Measurements from ENCODE around the gene ATF4. TPM values are rescaled to one million over a fixed set of nuclear protein-coding genes. Genes with fewer than 3 reads are reported as not detected.

The ATF4 gene
- total RNA-seq, 2 experiments from 2014 or later: 720 to 732 TPM

- CTCF ChIA-PET (ENCODE audit: unreplicated experiment): no interaction called here
- H2AFZ ChIP-seq (ENCODE audit: low read length): no peak overlapping the region
- TF ChIP-seq EZH2phosphoT487 (IDR thresholded peaks at IDR 0.05; ENCODE audit: borderline replicate concordance, low read depth, low read length) (no peak), CTCF (conservative IDR thresholded peaks at IDR 0.05; ENCODE audit: low read length) (no peak)
- peak overlapping the region; percentile 95 for H3K27ac ChIP-seq (ENCODE audit: low read depth, low read length, poor library complexity, severe bottlenecking)
- H3K4me1 ChIP-seq (ENCODE audit: insufficient read depth, low read length, poor library complexity, severe bottlenecking): peaks cover 74% of the 10 kb centered on the region
- peak overlapping the region; percentile 81 for H3K4me2 ChIP-seq (ENCODE audit: low read length)
- no TSS peak for BruUV-seq (replicated peaks)
- no peaks in the 10 kb centered on the region for H3K9me3 ChIP-seq (ENCODE audit: low read length)
- DNase-seq (ENCODE audit: low spot score): peak; percentile 28
- peaks cover 25% of the 10 kb centered on the region for H4K20me1 ChIP-seq (ENCODE audit: insufficient read depth, low read length)
- peaks cover 42% of the 10 kb centered on the region for H3K79me2 ChIP-seq (ENCODE audit: insufficient read depth, low read depth, low read length)
- H3K9me2 ChIP-seq (ENCODE audit: insufficient read depth, low read length): no peaks in the 10 kb centered on the region
- peak overlapping the region; percentile 45 for H3K4me3 ChIP-seq (ENCODE audit: low read depth, low read length, poor library complexity, severe bottlenecking)
- intact Hi-C loops (cut with micrococcal nuclease; ENCODE audit: unreplicated experiment): loop anchor here (5.0 kb wide), 3 partner anchors 128 to 373 kb away; partner anchors contain the start of genes CBX7 and TAB1
- POLR2A ChIA-PET: interaction anchor here (0.6 to 1.5 kb wide), 5 partner anchors 10 to 1184 kb away, joined by 3 to 6 read pairs (median 3); no protein-coding TSS in a partner anchor
- peaks cover 81% of the 10 kb centered on the region for H3K36me3 ChIP-seq (ENCODE audit: insufficient read depth, low read length)
Measured at GRCh38 chr22:39524753-39525657, 4.6 kb downstream of the ATF4 start.

GRCh38 chr22:39525658-39525975, 5.3 kb downstream of the ATF4 start:
- Histone ChIP-seq H3K27ac (ENCODE audit: low read depth, low read length, poor library complexity, severe bottlenecking) (peak overlapping the region; percentile 95), H4K20me1 (ENCODE audit: insufficient read depth, low read length) (peaks cover 25% of the 10 kb centered on the region), H3K4me2 (ENCODE audit: low read length) (peak overlapping the region; percentile 81), H3K9me3 (ENCODE audit: low read length) (no peaks in the 10 kb centered on the region), H3K9me2 (ENCODE audit: insufficient read depth, low read length) (no peaks in the 10 kb centered on the region), H3K4me3 (ENCODE audit: low read depth, low read length, poor library complexity, severe bottlenecking) (peak overlapping the region; percentile 45), H3K36me3 (ENCODE audit: insufficient read depth, low read length) (peaks cover 85% of the 10 kb centered on the region), H3K4me1 (ENCODE audit: insufficient read depth, low read length, poor library complexity, severe bottlenecking) (peaks cover 80% of the 10 kb centered on the region), H3K79me2 (ENCODE audit: insufficient read depth, low read depth, low read length) (peaks cover 45% of the 10 kb centered on the region), H2AFZ (ENCODE audit: low read length) (no peak overlapping the region)
- TF ChIP-seq CTCF (conservative IDR thresholded peaks at IDR 0.05; ENCODE audit: low read length): no peak
- TF ChIP-seq EZH2phosphoT487 (IDR thresholded peaks at IDR 0.05; ENCODE audit: borderline replicate concordance, low read depth, low read length): no peak
- intact Hi-C loops (cut with micrococcal nuclease; ENCODE audit: unreplicated experiment): loop anchor here (5.0 kb wide), 3 partner anchors 128 to 373 kb away; partner anchors contain the start of genes CBX7 and TAB1
- BruUV-seq (replicated peaks): no TSS peak
- no peak for DNase-seq (ENCODE audit: low spot score)
- ChIA-PET POLR2A (interaction anchor here (0.6 kb wide), 2 partner anchors 849 to 1183 kb away, joined by 3 to 4 read pairs; no protein-coding TSS in a partner anchor), CTCF (ENCODE audit: unreplicated experiment) (no interaction called here)

Data from OCI-LY7 (cell line).